Measurements from ENCODE around the gene TNFRSF12A.

DNA sequence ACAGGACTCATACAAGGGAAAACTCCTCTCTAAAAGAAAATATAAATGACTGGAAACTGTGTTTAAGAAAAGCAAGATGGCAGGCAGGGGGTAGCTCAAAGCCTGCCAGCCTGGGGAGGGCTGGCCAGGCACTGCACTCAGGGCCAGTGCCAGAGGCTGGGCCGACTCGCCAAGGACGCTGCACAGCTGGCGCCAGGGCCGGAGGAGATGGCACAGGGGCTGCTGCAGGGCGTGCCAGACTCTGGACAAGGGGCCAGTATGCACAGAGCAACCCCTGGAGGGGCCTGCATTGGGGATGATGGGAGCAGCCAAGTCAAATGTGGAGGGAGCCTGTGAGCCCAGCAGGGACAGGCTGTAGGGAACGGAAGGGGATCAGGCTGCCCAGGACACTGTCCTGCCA, 44.0 kb upstream of the TNFRSF12A start:
- no peak for TF ChIP-seq POLR2A (IDR thresholded peaks at IDR 0.05; ENCODE audit: low read depth)
- TF ChIP-seq EP300 (IDR thresholded peaks at IDR 0.05): no peak
- TF ChIP-seq, protein P1, sequence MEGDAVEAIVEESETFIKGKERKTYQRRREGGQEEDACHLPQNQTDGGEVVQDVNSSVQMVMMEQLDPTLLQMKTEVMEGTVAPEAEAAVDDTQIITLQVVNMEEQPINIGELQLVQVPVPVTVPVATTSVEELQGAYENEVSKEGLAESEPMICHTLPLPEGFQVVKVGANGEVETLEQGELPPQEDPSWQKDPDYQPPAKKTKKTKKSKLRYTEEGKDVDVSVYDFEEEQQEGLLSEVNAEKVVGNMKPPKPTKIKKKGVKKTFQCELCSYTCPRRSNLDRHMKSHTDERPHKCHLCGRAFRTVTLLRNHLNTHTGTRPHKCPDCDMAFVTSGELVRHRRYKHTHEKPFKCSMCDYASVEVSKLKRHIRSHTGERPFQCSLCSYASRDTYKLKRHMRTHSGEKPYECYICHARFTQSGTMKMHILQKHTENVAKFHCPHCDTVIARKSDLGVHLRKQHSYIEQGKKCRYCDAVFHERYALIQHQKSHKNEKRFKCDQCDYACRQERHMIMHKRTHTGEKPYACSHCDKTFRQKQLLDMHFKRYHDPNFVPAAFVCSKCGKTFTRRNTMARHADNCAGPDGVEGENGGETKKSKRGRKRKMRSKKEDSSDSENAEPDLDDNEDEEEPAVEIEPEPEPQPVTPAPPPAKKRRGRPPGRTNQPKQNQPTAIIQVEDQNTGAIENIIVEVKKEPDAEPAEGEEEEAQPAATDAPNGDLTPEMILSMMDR (IDR thresholded peaks at IDR 0.05): no peak

All from esophagus muscularis mucosa (tissue), 4 donors.